Skeletal muscle tissue (tissue), 4 donors: ENCODE data around the gene FADS2. TPM values are rescaled to one million over a fixed set of nuclear protein-coding genes. Genes with fewer than 3 reads are reported as not detected.

Experiments
- H3K27ac ChIP-seq: one replicate; pipeline ENCODE4 v1.7.0; 2013; ENCODE audit warnings: mild to moderate bottlenecking, low read depth, low read length, inconsistent platforms
- H3K27me3 ChIP-seq, 3 donors: one replicate each; pipeline ENCODE4 v1.7.0; 2013; ENCODE audit warnings: low read length in 3 of 3; ENCODE audit not compliant: control insufficient read depth in 3 of 3, insufficient read depth in 3 of 3
- H3K36me3 ChIP-seq, 3 donors: one replicate each; pipeline ENCODE4 v1.7.0; 2013; ENCODE audit warnings: low read length in 3 of 3; ENCODE audit not compliant: control insufficient read depth in 3 of 3, insufficient read depth in 3 of 3
- H3K4me1 ChIP-seq, 3 donors: one replicate each; pipeline ENCODE4 v1.7.0; 2013; ENCODE audit warnings: low read length in 3 of 3, mild to moderate bottlenecking in 3 of 3; ENCODE audit not compliant: control insufficient read depth in 3 of 3, insufficient read depth in 3 of 3
- H3K4me3 ChIP-seq, 3 donors: one replicate each; pipeline ENCODE4 v1.7.0; 2013; ENCODE audit warnings: low read length in 3 of 3
- H3K9ac ChIP-seq, 3 donors: one replicate each; pipeline ENCODE4 v1.7.0; 2013; ENCODE audit warnings: low read length in 3 of 3, mild to moderate bottlenecking in 3 of 3, moderate library complexity in 2 of 3, low read depth in 1 of 3
- H3K9me3 ChIP-seq, 3 donors: one replicate each; pipeline ENCODE4 v1.7.0; 2013; ENCODE audit warnings: low read length in 3 of 3; ENCODE audit not compliant: control insufficient read depth in 3 of 3
- total RNA-seq: library from RNA; depleted of rRNA; stranded (reverse); fragments of >200 nt; gene quantifications from one replicate; pipeline ENCODE4 v1.2.3, GENCODE V29; 2014
- donor health status: Osteomylitis.

Gene FADS2
- total RNA-seq, 1 donor from 2014 or later = 41.2 TPM

DNA sequence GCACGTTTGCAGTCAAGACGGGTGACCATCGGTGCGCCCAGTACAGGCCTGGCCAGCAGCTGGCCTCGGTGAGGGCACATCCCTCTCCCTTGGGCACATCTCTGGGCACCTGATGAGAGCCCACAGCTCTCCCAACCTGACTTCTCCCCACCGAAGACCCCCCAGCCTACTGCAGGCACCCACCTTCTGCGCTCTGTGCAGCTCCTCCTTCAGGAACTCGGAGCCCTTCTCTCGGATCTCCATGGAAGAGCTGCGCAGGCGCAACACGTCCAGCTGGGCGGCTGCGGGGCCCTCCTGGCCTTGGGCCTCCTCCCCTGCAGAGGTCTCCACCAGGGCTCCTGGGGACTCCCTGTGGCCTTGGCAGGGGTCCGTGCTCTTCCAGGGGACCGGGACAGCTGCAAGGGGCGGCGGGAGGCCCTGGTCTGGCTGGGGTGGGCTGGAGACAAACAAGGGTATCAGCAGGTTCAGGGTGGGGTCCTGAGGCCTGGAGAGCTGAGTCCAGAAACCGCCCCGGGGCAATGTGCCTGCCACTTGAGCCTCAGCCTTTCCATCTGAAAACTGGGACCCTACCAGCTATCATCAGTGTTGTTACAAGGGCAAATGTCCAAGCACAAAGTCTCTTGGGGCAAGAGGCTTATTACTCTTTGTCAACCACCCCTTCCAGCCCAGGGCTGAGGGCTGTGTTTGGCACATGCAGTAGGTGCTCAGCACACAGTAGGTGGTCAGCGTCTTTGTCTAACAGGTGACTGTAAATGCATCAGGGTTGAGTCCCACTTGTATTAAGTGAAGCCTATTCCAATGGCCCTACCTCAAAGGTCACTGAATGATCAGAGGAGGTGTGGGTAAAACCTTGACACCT is 80.0 kb downstream of the FADS2 start:
- peaks cover 28 to 33% (median 30%) of the 10 kb centered on the region in 3 donors for H3K4me1 ChIP-seq

DNA sequence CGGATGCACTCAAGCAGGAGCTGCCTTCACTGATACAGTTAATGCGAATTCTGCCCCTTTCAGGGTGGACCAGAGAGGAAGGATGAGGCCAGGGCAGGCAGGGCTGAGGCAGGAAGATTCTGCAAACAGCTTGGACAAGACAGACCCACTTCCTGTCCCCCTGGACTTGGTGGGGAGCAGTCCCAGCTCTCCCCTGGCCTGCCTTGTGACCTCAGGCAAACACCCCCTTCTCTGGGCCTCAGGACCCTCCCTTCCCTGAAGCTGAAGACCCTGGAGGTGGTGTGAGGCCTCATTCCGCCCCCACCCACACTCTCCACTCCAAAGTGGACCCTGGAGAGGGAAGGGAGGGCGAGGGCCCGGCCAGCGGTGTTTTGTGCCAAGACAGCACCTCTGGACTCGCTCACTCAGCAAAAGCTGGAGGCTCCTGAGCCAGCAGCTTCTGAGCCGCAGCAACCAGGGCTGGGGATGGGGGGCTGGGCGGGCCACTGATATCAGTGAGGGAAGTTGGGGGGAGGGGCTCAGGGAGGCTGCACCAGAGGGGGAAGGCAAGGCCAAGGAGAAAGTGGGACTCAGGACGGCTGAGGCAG is 80.7 kb downstream of the FADS2 start:
- H3K9me3 ChIP-seq = no peaks in the 10 kb centered on the region
- peak overlapping the region in 1 of 3 donors; percentile 16 for H3K9ac ChIP-seq
- peak overlapping the region in 1 of 3 donors; percentile 4 for H3K4me3 ChIP-seq
- peaks cover 32 to 33% (median 32%) of the 10 kb centered on the region in 3 donors for H3K4me1 ChIP-seq
- H3K36me3 ChIP-seq = peaks cover 7 to 18% (median 8%) of the 10 kb centered on the region in 3 donors
- H3K27ac ChIP-seq = no peak overlapping the region
- H3K27me3 ChIP-seq = no peaks in the 10 kb centered on the region

More for the DNA sequence above, 80.0 kb downstream of the FADS2 start:
- H3K27me3 ChIP-seq = no peaks in the 10 kb centered on the region
- H3K36me3 ChIP-seq = peaks cover 7 to 20% (median 8%) of the 10 kb centered on the region in 3 donors
- H3K9me3 ChIP-seq = no peaks in the 10 kb centered on the region
- no peak overlapping the region for H3K27ac ChIP-seq
- no peak overlapping the region for H3K9ac ChIP-seq
- H3K4me3 ChIP-seq = peak overlapping the region in 1 of 3 donors; percentile 4

DNA sequence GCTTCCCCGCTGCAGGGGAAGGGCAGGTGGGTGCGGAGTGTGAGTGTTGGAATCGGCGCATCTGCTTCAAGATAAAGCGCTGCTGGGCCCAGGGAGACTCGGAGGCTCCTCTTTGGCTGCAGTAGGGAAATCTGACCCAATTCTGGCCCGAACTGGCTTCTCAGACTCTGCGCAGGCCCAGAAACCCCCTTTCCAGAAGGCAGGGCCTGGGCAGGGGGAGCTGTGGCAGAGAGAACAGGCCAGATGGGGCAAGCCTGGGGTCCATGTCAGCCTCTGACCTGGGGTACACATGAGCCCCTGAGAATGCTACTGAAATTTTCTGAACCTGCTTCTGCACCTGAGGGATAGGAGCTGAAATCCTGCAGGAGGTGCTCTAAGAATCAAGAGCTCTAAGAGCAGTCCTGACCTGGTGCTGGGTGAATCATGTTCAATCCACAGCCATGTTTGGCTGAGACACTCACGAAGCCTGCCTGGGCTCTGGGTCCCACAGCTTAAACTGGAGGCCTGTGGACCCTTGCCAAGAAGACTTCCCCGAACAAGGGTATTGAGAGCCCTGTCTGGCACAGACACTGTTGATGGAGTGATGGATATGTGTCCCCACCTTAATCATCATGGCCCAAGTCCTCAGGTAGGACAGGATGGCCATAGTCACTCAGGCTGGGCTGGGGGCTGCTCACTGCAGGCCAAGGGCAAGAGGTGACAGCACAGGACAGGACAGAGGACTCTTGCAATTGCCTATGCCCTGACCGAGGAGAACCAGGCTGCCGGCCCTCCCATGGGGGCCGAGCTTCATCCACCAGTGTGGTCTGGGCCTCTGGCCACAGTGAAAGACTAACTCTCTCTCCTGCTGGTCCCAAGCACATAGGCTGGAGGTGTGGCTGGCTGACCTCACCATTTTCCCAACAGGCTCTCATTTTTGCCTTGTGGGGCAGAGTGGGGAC is 82.4 kb downstream of the FADS2 start:
- no peak overlapping the region for H3K9ac ChIP-seq
- H3K4me3 ChIP-seq = no peak overlapping the region
- H3K27ac ChIP-seq = peak overlapping the region; percentile 1
- peaks cover 32 to 37% (median 34%) of the 10 kb centered on the region in 3 donors for H3K4me1 ChIP-seq
- H3K9me3 ChIP-seq = no peaks in the 10 kb centered on the region
- peaks cover 5 to 12% (median 7%) of the 10 kb centered on the region in 3 donors for H3K36me3 ChIP-seq
- no peaks in the 10 kb centered on the region for H3K27me3 ChIP-seq

DNA sequence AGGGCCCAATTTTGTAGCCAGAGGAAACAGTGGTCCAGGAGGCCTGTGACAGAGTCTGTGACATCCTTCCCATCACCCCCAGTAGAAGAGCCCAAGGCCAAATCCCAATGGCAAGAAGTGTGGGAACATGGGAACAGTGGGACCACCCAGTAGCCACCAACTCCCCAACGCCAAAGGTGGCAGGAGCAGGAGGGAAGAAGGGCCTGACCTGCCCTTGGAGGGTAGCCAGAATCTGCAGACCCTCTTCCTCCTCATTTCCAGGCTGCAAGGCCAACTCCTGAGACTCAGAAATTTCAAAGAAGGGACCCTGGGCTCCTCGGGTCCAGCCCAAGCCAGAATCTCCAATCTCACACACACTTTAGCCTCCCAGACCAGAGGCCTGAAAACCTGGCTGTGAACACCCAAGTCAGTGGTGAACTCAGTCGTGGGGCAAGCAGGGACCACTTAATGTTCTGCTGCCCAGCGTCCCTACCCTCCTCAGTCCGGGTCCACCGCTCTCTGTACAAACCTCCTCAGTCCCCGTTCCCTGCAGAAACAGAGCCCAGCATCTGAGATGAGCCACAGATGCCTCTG is 83.1 kb downstream of the FADS2 start:
- no peaks in the 10 kb centered on the region for H3K9me3 ChIP-seq
- H3K36me3 ChIP-seq = peaks cover 2 to 6% (median 5%) of the 10 kb centered on the region in 3 donors
- no peaks in the 10 kb centered on the region for H3K27me3 ChIP-seq
- peaks cover 32 to 37% (median 34%) of the 10 kb centered on the region in 3 donors for H3K4me1 ChIP-seq
- H3K9ac ChIP-seq = peak overlapping the region in 1 of 3 donors; percentile 43
- no peak overlapping the region for H3K27ac ChIP-seq
- H3K4me3 ChIP-seq = no peak overlapping the region

DNA sequence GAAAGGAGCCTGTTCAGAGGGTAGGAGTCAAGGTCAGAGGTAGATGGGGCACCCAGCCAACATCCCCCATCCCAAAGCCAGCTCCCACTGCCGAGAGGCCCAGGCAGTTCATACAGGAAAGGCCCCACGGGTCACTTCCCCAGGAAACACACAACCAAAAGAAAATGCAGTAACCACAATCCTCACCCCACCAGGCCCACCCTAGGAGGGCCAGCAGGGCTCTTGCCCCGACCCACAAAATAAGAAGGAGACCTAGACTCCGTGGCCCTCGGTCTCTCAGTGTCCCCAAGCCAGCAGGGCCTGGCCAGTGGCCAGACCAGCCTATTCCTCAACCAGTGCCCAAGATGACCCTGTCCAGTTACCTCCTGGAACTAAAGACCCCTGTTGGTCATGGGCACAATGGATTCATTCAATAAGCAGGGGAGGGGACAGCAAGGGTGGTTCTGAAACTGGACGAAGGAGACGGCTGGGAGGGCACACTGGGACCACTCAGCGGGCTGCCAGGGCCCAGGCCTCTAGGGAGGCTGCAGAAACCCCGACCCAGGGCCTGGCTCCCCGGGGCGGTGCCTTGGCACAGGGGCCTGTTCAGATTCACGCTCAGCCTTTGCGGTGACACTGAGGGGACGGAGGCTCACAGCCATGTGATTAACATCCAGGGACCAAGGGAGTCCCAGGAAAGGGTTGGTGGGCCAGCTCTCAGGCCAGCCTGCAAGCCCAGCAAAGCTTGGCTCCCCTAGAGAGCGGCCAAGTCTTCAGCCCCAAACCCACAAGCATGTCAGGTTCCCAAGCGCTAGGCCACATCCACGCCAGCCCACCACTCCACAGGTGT is 83.8 kb downstream of the FADS2 start:
- Histone ChIP-seq H3K9ac (peak overlapping the region in 1 of 3 donors; percentile 43), H3K4me1 (peaks cover 32 to 37% (median 34%) of the 10 kb centered on the region in 3 donors), H3K4me3 (no peak overlapping the region), H3K27ac (no peak overlapping the region), H3K36me3 (no peaks in the 10 kb centered on the region), H3K9me3 (no peaks in the 10 kb centered on the region), H3K27me3 (no peaks in the 10 kb centered on the region)

DNA sequence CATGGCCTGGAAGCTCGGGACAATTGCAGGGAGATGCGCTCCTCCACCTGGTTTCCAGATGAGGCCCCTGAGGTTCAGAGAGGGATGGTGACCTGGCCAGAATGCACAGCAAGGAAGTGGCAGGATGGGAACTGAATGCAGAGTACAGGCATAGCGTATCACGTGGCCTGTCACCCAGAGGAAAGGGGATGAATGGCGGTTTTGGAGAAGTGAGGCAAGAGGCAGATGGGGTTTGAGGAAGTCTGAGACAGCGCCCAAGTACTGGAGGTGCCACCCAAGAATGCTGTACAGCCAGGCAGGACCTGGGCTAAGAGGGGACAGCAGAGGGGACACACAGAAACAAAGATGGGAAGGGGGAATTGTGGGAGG is 84.4 kb downstream of the FADS2 start:
- Histone ChIP-seq H3K36me3 (no peaks in the 10 kb centered on the region), H3K9me3 (no peaks in the 10 kb centered on the region), H3K4me1 (peaks cover 32 to 37% (median 35%) of the 10 kb centered on the region in 3 donors), H3K27me3 (peaks cover 0 to under 1% (median 0%) of the 10 kb centered on the region in 3 donors), H3K4me3 (no peak overlapping the region), H3K27ac (no peak overlapping the region), H3K9ac (no peak overlapping the region)

DNA sequence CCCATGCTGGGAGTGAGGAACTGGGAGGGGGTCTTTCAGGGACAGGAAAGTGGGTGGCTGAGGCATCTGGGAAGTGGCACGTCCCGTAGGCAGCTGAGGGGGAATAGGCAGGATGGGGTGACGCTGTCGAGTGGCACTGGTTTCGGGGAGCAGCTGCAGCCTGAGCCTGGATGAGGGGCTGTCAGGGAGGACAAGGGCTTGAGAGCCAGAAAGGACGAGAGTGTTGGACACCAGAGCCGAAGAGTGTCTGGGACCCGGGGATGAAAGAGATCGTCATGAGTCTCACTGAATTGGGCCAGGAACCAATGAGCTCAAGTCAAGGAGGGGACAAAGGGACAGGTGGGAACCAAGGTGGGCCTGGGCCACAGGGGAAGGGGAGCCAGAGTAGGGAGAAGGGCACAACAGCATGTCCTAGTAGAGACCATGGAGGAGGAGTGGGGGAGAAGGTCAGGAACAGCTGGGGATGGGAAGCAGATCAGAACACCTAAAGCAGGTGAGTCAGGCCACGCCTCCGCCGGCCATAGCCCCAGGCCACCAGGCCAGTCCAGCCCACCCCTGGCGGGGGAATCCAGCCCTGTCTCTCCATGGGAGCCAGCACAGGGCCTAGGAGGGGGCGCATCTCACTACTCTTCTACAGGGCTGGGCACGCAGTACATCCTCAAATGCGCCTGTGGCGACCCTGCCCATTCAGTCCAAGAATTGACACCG is 85.0 kb downstream of the FADS2 start:
- H3K9ac ChIP-seq = peak overlapping the region in 1 of 3 donors; percentile 8
- no peaks in the 10 kb centered on the region for H3K36me3 ChIP-seq
- H3K27ac ChIP-seq = no peak overlapping the region
- H3K4me3 ChIP-seq = no peak overlapping the region
- peaks cover 1 to 7% (median 6%) of the 10 kb centered on the region in 3 donors for H3K27me3 ChIP-seq
- H3K9me3 ChIP-seq = no peaks in the 10 kb centered on the region
- peaks cover 38 to 41% (median 39%) of the 10 kb centered on the region in 3 donors for H3K4me1 ChIP-seq

DNA sequence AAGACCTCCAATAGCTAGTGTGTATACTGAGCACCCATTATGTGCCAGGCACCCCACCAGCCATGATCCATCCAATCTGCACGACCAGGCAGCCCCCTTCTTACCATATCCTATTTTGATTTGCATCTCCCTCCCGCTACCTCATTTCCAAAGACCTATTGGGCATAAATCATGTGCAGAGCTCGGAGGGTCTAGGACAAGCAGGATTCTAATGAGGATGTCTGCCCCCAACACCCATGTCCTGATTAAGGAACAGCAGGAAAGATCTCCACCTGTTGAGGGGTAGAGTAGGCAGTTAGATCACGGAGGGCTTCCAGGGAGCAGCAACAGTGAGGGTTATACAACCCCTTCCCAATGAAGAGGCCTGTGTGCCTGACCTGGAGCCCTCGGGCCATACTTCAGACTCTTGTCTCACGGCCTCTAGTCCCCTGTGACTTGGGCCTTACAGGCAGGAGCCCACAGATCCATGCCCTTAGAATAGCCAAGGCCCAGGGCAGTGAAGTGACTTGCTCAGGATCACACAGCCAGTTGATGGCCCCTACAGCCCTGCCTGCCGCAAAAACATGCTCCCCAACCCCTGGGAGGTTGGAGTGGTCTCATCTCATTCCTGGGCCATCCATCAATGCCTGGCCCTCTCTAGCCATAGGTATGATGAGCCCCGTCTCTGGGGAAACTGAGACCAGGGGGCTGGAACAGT is 85.7 kb downstream of the FADS2 start:
- H3K27ac ChIP-seq = no peak overlapping the region
- peaks cover 40 to 41% (median 40%) of the 10 kb centered on the region in 3 donors for H3K4me1 ChIP-seq

More for the DNA sequence above, 85.7 kb downstream of the FADS2 start:
- Histone ChIP-seq H3K9ac (no peak overlapping the region), H3K27me3 (peaks cover 8 to 13% (median 12%) of the 10 kb centered on the region in 3 donors), H3K4me3 (no peak overlapping the region), H3K36me3 (no peaks in the 10 kb centered on the region), H3K9me3 (no peaks in the 10 kb centered on the region)
